T1000 (cell line): Measurements from ENCODE around the gene GALK2.

ENCODE experiments used
- DNase-seq: peaks from one replicate; lab custom pipeline; 2025; ENCODE audit warnings: mixed read lengths; lab: John Stamatoyannopoulos, UW

The GALK2 gene

DNA sequence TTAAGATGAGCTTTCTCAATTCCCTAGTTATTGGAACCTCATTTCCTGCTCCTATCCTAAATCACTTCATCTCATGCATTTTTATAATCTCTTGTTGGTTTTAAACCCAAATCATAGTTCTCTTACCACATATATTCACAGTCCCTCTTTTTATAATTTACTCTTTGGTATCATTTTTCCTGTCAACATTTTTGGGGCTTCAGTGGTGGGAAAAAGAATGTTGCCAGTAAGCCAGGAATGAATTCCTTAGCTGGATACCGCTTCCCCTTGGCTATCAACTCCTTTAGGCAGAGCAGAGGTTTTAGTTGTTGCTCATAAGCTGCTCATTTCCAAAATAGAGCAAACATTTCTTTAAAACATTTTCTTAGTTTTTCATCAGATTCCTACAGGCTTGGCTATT, 112.3 kb downstream of the GALK2 start:
- DNase-seq, result no peak

GRCh38 chr15:49286649-49287404, 116.8 kb downstream of the GALK2 start:
- DNase-seq, result no peak

DNA sequence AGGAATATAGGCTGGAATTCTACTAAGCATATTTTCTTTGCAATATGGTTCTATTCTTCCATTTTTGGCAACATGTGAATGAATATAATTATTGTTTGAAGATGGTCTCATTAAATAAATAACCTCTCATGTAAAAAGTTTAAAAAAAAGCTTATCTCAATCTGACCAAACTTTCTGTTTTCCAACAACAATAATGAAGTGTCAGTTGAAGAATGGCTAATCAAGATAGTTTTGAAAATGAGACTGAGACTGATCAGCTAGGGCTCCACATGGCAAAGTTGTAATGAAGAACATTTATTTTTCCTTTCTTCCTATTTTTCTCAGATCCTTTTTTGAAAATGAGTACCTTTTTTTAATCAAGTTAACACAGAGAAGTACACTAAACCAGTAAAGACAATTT, 117.4 kb downstream of the GALK2 start:
- no peak for DNase-seq

DNA sequence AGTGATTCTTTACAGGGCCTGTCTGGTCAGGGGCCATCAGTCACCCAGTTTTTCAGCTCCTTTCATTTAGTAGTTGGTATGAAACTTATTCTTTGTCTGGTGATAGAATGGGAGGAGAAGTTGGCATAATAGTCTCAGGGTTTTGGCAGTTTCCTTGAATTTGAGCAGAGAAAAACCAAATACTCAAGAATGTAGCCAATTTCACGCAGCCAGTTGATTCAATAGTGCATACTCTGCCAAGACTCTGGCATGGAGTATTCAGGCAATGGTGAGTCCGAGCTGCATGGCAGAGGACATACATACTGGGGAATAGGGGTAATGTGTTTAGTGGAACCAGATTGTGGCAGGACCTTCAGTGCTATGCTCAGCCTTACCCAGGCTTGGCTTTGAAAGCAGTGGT, 118.3 kb downstream of the GALK2 start:
- no peak for DNase-seq

DNA sequence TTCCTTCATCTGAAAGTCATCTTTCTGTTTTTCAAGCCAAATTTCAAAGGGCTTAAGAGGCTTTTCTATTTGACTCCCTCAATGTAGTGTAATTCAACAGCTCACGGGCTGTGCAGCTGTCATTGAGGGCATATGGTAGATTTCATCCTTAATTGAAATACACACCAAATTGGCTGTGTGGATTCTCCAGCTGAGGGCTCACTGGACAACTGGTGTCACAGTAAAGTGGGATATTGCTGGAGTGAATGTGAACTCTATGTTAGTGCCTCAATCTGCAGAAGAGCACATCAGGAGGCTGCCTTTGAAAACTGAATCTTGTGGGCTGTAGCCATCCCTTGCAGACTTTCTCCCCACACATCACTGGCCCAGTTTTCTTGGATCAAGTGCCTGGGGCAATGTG, 120.1 kb downstream of the GALK2 start:
- no peak for DNase-seq

- no peak for DNase-seq
Observed at GRCh38 chr15:49293941-49294340, 123.9 kb downstream of the GALK2 start.

DNA sequence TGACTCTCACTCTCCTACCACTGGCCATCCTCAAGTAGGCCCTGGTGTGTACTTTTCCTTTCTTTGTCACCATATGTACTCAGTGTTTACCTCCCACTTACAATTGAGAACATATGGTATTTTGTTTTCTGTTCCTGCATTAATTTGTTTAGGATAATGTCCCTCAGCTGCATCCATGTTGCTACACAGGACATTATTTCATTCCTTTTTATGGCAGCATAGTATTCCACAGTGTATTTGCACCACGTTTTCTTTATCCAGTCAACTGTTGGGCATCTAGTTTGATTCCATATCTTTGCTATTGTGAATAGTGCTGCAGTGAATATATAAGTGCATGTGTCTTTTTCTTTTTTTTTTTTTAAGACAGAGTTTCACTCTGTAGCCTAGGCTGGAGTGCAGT, 126.2 kb downstream of the GALK2 start:
- no peak for DNase-seq

- DNase-seq, result no peak
Observed at GRCh38 chr15:49297584-49297983, 127.5 kb downstream of the GALK2 start.

DNA sequence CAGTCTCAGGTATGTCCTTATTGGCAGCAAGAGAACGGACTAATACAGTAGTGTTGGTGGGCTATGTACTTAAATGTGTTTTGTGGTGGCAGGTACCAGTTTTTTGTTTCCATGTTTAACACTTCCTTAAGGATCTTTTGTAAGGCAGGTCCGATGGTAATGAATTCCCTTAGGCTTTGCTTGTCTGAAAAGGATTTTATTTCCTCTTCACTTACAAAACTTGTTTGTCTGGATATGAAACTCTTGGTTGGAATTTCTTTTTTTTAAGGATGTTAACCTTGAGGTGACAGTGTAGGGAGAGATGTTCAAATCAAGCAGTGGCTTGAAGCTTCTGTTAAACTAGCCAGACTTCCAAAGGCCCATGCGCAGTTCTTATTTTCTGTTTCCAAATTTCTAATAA, 130.8 kb downstream of the GALK2 start:
- DNase-seq, result no peak

DNA sequence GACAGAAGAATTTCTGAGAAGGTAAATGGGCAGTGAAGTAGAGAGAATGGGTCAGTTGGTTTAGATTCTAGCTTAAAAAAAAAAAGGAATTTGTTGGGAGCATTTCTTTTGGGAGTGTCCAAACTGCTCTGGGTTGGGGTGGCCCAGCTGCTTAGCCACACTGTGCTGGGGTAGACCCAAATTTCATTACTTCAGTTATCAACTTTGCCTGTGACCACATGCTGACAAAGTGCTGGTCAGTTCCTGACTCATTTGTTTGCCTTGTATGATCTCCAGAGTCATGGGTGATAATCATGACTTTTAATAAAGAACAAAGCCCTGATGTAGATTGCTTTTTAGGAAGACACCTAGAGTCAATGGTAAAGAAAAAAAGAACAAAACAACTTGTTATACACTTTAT, 131.5 kb downstream of the GALK2 start:
- DNase-seq, result no peak

- DNase-seq, result no peak
Observed at GRCh38 chr15:49303003-49303402, 133.0 kb downstream of the GALK2 start.

DNA sequence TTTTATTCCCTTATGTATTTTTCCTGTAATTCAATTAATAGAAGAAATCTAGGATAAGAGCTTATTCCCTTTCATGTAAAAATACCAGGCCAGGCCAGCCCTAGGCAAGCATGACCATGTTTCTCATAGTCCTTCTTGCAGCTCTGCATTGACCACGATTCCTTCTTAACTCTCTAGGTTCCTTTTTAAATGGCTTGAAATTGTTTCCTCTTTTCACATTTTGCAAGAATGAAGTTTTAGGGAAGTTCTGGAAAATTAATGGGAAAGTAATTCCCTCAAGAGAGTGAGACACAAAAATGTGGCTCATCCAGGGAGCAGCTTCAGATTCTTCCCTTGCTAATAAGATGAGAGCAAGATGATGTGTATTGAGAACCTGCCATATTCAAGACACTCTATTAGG, 136.5 kb downstream of the GALK2 start:
- DNase-seq, result no peak

GRCh38 chr15:49308686-49309085, 138.6 kb downstream of the GALK2 start:
- DNase-seq, result no peak

GRCh38 chr15:49309889-49310288, 139.8 kb downstream of the GALK2 start:
- DNase-seq, result no peak

- DNase-seq, result no peak
Observed at GRCh38 chr15:49313650-49314049, 143.6 kb downstream of the GALK2 start.

GRCh38 chr15:49314716-49315115, 144.7 kb downstream of the GALK2 start:
- DNase-seq, result no peak

GRCh38 chr15:49315391-49315823, 145.4 kb downstream of the GALK2 start:
- DNase-seq, result no peak

- no peak for DNase-seq
Observed at GRCh38 chr15:49320351-49320750, 150.3 kb downstream of the GALK2 start.

DNA sequence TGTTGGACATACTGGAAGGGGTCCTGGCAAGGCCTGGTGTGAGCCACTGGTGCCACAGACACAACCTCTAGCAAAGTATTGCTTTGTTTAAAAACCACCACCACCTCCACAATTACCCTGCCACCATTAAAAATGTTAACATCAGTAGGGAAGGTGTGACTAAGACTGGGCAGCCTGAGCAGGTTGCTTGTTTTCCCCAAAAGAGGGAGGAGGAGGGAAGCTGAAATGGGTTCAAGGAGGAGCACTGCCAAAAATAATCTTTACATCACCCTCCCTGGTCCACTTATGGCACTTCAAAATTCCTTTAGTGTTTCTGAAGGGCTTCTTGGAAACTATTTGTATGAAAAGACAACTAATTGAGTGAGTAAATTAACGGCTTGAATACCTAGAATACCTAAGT, 153.2 kb downstream of the GALK2 start:
- no peak for DNase-seq

- DNase-seq, result no peak
Observed at GRCh38 chr15:49327927-49328326, 157.9 kb downstream of the GALK2 start.

DNA sequence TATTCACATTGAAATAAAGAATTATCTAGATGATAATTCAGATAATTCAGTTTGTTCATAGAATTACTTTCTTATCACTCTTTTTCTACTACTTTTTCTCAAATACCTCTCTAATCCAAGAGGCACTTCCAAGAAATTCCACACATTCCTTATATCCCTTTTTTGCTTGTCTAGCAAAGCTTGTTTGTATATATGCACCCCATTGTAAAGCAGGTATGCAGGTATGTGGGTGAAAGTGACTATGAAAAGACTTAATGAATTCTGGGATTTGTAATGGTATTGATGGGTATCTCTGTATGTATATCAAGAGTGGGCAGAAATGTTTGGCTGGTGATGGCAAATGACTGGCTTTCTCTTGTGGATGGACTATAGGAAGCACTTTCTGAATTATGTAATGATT, 158.9 kb downstream of the GALK2 start:
- DNase-seq, result no peak

- no peak for DNase-seq
Observed at GRCh38 chr15:49330166-49330565, 160.1 kb downstream of the GALK2 start.

- no peak for DNase-seq
Observed at GRCh38 chr15:49331442-49331841, 161.4 kb downstream of the GALK2 start.

DNA sequence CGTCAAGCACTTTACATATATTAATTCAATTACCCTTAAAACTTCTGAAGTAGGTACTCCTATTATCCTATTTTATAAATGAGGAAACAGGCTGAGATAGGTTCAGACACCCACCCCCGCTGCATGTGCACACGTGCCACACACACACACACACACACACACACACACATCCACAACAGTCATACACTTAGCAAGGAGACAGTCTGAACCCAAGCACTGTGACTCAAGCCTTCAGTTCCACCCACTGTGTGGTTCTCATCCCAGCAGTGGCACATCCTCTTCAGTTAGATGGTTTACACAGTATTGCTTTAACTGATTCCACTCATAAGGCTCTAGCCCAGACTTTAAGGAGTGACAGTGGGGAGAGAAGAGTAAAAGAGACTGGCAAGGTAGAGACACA, 161.9 kb downstream of the GALK2 start:
- DNase-seq, result no peak
